Measurements from ENCODE around the gene FAM222A. TPM values are rescaled to one million over a fixed set of nuclear protein-coding genes. Genes with fewer than 3 reads are reported as not detected.

The FAM222A gene
- total RNA-seq, 1 donor from 2014 or later = 0.17 TPM

DNA sequence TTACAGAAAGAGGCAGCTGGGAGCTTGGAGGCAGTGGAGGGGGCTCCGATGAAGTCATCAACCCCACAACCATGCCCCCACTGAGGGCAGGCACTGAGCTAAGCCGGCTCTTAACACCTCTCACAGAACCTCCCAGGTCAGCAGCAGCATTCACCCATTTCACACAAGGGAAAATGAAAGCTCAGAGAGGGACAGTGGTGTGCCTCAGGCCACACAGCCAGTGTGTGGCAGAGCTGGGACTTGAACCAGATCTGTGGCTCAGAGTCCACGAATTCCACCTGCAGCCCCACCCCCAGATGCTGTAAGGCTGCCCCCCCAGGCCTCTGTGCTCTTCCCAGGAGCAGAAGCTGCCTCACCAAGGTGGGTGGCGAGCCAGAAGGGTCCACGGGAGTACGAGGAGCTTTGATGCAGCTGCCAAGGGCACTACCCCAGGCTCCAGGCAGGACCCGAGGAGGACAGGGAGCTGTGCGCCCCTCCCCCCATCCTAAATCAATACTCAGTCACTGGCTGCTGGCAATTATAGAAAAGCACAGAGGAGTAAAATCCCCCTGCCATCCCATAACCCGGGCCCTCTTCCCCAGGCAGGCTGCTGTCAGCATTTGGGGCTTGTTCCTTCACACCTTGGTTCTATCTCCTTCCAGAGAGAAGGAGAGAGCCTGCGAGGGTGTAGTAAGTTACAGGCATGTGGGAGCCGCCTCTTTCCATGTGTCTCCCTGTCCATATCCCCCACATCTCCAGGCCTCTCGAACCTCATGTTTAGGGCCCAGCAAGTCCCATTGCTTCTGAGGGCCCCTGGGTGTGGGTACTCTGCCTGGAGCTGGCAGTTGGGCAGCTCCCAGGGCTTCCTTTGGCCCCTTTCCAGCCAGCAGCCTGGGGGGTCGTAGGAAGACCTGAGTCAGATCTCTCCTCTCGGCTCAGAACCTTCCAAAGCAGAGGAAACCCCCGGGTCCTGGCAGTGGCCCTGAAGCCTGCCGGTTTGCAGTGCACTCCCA is 47.6 kb downstream of the FAM222A start:
- DNase-seq = no peak

DNA sequence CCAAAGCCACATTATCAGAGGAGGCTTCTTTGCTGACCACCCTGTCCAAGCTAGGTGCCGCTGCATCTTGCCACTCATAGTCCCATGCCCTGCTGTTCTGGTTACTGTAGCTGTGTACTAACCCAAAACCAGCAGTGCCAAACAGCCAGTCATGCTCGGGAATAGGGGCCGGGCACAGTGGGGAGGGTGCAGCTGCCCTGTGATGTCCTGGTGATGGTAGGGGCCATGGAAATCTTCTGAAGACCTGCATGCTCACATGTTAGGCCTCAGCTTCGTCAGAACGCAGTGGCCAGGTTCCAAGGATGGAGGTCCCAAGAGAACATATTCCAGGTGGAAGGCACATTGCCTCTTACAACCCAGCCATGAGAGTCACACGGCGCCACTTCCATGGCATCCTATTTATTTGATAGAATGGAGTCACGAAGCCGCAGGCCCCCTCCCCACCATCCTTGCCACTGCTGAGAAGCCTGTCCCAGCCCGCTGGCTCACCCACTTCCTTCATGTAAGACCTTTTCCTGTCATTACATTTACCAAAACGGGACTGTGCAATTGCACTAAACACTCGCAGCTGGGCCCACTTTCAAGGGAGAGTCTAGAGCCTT is 48.5 kb downstream of the FAM222A start:
- no peak for DNase-seq

GRCh38 chr12:109762673-109763191 is 49.1 kb downstream of the FAM222A start:
- no peak for DNase-seq

DNA sequence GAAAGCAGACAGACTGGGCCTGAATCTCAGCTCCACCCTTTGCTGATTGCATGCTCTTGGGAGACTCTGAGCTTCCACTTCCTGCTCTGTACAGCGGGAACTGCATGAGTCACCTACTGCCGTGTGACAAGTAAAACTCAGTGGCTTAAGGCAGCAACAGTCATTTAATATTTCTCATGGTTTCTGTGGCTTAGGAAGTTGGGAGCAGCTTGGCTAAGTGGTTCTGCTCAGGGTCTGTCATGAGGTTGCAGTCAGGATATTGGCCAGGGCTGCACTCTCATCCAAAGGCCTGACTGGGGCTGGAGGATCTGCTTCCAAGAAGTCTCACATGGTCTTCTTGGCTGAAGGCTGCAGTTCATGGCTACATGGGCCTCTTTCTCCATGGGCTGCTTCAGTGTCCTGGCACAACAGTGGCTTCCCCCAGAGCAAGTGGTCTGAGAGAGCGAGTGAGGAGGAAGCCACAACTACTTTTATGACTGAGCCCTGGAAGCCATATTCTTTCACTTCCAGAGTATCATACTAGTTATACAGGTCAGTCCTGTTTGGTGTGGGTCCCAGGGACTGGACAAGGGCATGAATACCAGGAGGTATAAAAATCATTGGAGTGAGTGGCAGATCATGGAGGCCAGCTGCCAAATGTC is 49.7 kb downstream of the FAM222A start:
- DNase-seq = peak; percentile 56

GRCh38 chr12:109764123-109764522 is 50.5 kb downstream of the FAM222A start:
- DNase-seq = no peak

- DNase-seq = no peak
Observed at GRCh38 chr12:109764776-109765445, 51.3 kb downstream of the FAM222A start.

DNA sequence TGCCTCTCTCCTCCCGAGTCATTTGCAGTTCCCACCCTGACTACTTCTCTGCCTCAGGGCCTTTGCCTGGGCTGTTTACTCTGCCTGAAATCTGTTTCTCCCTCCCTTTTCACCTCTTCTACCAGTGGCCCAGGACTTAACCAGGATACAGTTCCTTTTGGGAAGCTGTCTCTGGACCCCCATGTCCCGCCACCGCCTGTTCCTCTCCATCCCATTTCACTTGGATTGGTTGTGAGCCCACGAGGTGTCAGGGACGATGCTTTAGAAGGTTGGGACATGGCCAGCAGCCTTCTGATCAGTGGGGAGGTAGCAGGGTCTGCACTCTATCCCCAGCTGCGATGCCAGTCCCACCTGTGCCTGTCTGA is 51.8 kb downstream of the FAM222A start:
- DNase-seq = no peak

DNA sequence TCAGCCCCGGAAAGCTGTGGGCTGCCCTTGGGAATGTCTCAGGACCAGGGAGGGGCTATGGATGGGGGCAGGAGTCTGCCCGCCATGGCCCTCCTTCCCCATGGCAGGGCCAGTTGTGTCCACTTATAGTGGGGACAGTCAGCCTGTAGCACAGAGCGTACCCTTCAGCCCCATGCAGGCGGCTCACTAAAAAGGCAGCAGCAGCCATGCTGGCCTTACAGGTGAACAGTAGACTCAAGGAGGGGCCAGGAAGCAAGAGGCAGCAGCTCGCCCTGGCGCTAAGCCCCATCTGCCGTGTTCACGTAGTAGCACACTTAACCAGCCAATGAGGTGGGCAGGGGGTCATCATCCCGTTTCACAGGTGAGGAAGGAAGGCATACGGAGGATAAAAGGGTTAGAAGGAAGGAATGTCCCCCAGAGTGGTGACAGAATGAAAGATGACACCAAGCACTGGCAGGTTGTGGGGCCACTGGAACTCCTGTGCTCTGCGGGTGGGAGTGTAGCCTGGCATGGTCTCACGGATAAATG is 52.7 kb downstream of the FAM222A start:
- DNase-seq = no peak

GRCh38 chr12:109767456-109767855 is 53.8 kb downstream of the FAM222A start:
- no peak for DNase-seq

- DNase-seq = no peak
Observed at GRCh38 chr12:109767991-109768900, 54.6 kb downstream of the FAM222A start.

- no peak for DNase-seq
Observed at GRCh38 chr12:109768901-109769670, 55.5 kb downstream of the FAM222A start.

- DNase-seq = no peak
Observed at GRCh38 chr12:109770104-109770860, 56.7 kb downstream of the FAM222A start.

DNA sequence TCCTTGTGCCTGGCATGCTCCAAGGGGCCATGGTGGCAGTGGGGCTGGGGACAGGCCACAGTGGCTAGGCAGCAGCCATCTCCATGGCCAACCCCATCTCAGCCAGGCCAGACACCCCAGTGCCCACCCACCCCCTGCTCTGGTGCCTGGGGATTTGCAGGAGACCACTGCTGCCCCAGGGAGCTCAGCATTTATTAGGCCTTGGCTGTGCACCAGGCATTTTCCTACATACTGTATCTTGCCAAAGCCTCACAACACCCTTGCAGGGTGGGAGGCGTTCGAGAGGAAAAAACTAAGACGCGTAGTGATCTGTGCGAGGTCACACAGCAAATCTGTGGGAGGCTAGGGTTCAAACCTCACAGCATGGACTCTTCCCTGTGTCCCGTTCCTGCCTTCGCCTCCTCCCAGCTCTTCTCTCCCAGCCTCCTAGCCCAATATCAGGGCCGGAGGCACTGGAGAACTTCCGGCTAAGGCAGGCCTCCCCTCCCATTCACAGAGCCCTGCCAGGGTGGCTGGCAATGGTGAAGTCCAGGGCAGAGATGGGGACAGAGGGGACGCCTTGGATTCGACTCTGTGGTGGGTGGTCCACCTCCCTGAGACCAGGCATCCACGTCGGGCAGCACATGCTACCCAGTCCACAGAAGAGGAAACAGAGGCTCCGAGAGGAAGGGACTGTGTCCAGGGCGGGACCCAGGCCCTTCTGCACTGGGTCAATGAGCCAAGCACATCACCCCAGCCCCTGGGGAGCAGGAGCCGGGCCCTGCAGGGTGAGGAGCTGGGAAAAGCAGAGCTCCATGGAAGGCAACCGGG is 57.4 kb downstream of the FAM222A start:
- DNase-seq = no peak

GRCh38 chr12:109771746-109772621 is 58.4 kb downstream of the FAM222A start:
- no peak for DNase-seq

DNA sequence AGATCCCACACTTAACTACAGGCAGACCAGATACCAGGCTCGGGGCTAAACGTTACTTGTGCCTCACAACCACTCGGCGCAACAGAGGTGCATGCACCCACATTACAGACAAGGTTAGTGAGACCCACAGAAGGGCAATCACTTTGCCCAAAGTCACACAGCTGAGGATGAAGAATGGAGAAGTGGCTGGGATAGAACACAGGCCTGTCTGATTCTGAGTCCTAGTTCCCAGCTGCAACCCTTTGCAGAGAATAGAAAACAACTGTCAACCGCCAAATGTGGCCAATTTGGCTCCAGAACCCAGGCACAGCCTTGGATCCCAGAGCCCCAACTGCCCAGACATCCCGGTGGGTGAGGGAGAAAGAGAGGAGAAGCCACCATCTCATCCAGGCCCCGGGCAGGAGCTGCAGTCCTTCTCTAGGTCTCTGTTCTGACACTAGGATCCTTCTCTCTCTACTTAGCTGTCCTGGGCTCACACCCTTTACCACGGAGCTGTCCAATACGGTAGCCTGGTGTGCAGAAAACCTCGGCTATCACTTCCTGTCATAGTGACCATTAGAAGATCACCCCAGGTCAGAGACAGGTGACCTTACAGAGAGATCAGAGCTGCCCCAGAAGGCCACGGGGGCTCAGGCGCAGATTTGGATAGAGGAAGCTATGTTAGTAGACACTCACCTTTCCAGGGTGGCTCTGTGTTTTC is 59.1 kb downstream of the FAM222A start:
- no peak for DNase-seq

- DNase-seq = no peak
Observed at GRCh38 chr12:109773384-109774011, 59.9 kb downstream of the FAM222A start.
